ENCODE results near the gene LHX6. TPM values are rescaled to one million over a fixed set of nuclear protein-coding genes. Genes with fewer than 3 reads are reported as not detected.

The LHX6 gene
- total and polyA plus RNA-seq, 9 of the 15 experiments (the other 6 are each of a cell fraction or from before 2014, with no cell fraction given): 2.8 to 16.3 (median 7.9) TPM

- Histone ChIP-seq H3K4me3 (no peak overlapping the region), H3K9me1 (ENCODE audit: control insufficient read depth, insufficient read depth, low read length) (no peaks in the 10 kb centered on the region), H4K20me1 (replicated peaks; ENCODE audit: control insufficient read depth, insufficient read depth, low read length) (no peaks in the 10 kb centered on the region), H3K27ac (ENCODE audit: extremely low read depth, low read depth, low read length) (no peak overlapping the region), H2AFZ (ENCODE audit: low read depth, low read length) (0 out of 2 replicates have a peak overlapping the region, but pooled peaks have one; percentile 41), H3K27me3 (ENCODE audit: control insufficient read depth in 2 of 2, insufficient read depth in 2 of 2, low read length in 2 of 2) (no peaks in the 10 kb centered on the region), H3K4me1 (replicated peaks in 1 of 2; ENCODE audit: control insufficient read depth in 2 of 2, insufficient read depth in 2 of 2, low read length in 2 of 2) (peaks cover 0 to 18% of the 10 kb centered on the region in 2 experiments; a peak in 2 of 5 replicates), H3K36me3 (ENCODE audit: control insufficient read depth, insufficient read depth, low read length) (no peaks in the 10 kb centered on the region), H3K9me3 (replicated peaks; ENCODE audit: control insufficient read depth, insufficient read depth, low read depth, low read length) (no peaks in the 10 kb centered on the region), H3K79me2 (ENCODE audit: control insufficient read depth, insufficient read depth, low read length) (no peaks in the 10 kb centered on the region), H3K4me2 (ENCODE audit: insufficient read depth, low read length) (no peak overlapping the region; the same call in 1 of the 2 replicates), H3K9ac (ENCODE audit: insufficient read depth in 1 of 2, low read depth in 2 of 2, low read length in 2 of 2) (peak overlapping the region in 1 of 2 experiments; percentile 60; a peak in 1 of 4 replicates)
- TF ChIP-seq, protein P1, sequence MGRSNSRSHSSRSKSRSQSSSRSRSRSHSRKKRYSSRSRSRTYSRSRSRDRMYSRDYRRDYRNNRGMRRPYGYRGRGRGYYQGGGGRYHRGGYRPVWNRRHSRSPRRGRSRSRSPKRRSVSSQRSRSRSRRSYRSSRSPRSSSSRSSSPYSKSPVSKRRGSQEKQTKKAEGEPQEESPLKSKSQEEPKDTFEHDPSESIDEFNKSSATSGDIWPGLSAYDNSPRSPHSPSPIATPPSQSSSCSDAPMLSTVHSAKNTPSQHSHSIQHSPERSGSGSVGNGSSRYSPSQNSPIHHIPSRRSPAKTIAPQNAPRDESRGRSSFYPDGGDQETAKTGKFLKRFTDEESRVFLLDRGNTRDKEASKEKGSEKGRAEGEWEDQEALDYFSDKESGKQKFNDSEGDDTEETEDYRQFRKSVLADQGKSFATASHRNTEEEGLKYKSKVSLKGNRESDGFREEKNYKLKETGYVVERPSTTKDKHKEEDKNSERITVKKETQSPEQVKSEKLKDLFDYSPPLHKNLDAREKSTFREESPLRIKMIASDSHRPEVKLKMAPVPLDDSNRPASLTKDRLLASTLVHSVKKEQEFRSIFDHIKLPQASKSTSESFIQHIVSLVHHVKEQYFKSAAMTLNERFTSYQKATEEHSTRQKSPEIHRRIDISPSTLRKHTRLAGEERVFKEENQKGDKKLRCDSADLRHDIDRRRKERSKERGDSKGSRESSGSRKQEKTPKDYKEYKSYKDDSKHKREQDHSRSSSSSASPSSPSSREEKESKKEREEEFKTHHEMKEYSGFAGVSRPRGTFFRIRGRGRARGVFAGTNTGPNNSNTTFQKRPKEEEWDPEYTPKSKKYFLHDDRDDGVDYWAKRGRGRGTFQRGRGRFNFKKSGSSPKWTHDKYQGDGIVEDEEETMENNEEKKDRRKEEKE (IDR thresholded peaks at IDR 0.05; ENCODE audit: borderline replicate concordance in 1 of 2, control insufficient read depth in 1 of 2, low read depth in 2 of 2, low read length in 1 of 2): no peak
- TF ChIP-seq CREM (IDR thresholded peaks at IDR 0.05; ENCODE audit: low read depth): no peak
- no peak for TF ChIP-seq TAL1 (IDR thresholded peaks at IDR 0.05)
- no peak for TF ChIP-seq MEF2A (IDR thresholded peaks at IDR 0.05; ENCODE audit: control insufficient read depth, low read depth, low read length)
- TF ChIP-seq NFYB (IDR thresholded peaks at IDR 0.05; ENCODE audit: extremely low read depth, insufficient read length): no peak
- TF ChIP-seq PTBP1 (IDR thresholded peaks at IDR 0.05; ENCODE audit: low read depth, low read length): no peak
- no peak for TF ChIP-seq FOXM1 (IDR thresholded peaks at IDR 0.05; ENCODE audit: low read depth)
- no peak for TF ChIP-seq FOXM1 (CRISPR knock-in tag; IDR thresholded peaks at IDR 0.05; ENCODE audit: low read depth)
- no peak for TF ChIP-seq KAT8 (IDR thresholded peaks at IDR 0.05; ENCODE audit: low read depth)
- no peak for TF ChIP-seq NFIC (IDR thresholded peaks at IDR 0.05)
- no peak for TF ChIP-seq BRF2 (IDR thresholded peaks at IDR 0.05; ENCODE audit: borderline replicate concordance, insufficient read depth, insufficient read length)
- TF ChIP-seq, protein P2, sequence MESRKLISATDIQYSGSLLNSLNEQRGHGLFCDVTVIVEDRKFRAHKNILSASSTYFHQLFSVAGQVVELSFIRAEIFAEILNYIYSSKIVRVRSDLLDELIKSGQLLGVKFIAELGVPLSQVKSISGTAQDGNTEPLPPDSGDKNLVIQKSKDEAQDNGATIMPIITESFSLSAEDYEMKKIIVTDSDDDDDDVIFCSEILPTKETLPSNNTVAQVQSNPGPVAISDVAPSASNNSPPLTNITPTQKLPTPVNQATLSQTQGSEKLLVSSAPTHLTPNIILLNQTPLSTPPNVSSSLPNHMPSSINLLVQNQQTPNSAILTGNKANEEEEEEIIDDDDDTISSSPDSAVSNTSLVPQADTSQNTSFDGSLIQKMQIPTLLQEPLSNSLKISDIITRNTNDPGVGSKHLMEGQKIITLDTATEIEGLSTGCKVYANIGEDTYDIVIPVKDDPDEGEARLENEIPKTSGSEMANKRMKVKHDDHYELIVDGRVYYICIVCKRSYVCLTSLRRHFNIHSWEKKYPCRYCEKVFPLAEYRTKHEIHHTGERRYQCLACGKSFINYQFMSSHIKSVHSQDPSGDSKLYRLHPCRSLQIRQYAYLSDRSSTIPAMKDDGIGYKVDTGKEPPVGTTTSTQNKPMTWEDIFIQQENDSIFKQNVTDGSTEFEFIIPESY (CRISPR knock-in tag; IDR thresholded peaks at IDR 0.05): no peak
- TF ChIP-seq TCF7L2 (IDR thresholded peaks at IDR 0.05; ENCODE audit: low read depth, low read length): no peak
- TF ChIP-seq SP1 (CRISPR knock-in tag; IDR thresholded peaks at IDR 0.05): no peak
- TF ChIP-seq ZNF23 (CRISPR knock-in tag; IDR thresholded peaks at IDR 0.05): no peak
- no peak for TF ChIP-seq XRCC3 (IDR thresholded peaks at IDR 0.05)
- no peak for TF ChIP-seq ZEB2 (IDR thresholded peaks at IDR 0.05)
- no peak for TF ChIP-seq ZNF583 (CRISPR knock-in tag; IDR thresholded peaks at IDR 0.05)
- no peak; the same call in 1 of the 3 replicates for ATAC-seq
- POLR2A ChIA-PET: interaction anchor here (0.6 kb wide), 1 partner anchor 56 kb away, joined by 3 read pairs; no protein-coding TSS in a partner anchor
- in situ Hi-C loops (cut with MboI): no loop called here
- 7% methylated on average over 5 of the region's 5 CpGs for WGBS (ENCODE audit: insufficient coverage, low coverage, missing lambda C conversion rate)
- intact Hi-C loops (cut with micrococcal nuclease): no loop called here
- CTCF ChIA-PET (ENCODE audit: low intra/inter-chr PET ratio): no interaction called here
- BruUV-seq (replicated peaks): no TSS peak
- no peak for FAIRE-seq
- DNase-seq (ENCODE audit: extremely low read depth in 1 of 4, low spot score in 3 of 4): no peak
These were observed 49.6 kb downstream of the LHX6 start for GRCh38 chr9:122179054-122179689.

All from K562 (cell line).